Stimulated activated naive CD4-positive, alpha-beta T cell treated with Interleukin-2 at 50 U/mL for 16 hours (primary cell): ENCODE results near the gene CNOT6.
"Not testable (repeated sequence)": the region's sequence is repeated elsewhere in the genome, so short reads cannot be mapped to it uniquely, and the experiment has no call there.

Experiments
- DNase-seq: peaks from one replicate; lab custom pipeline; 2025; lab: John Stamatoyannopoulos, UW

CNOT6 gene

GRCh38 chr5:180471866-180472265, 22.3 kb upstream of the CNOT6 start:
- no peak for DNase-seq

- no peak for DNase-seq
Observed at GRCh38 chr5:180472269-180472668, 21.9 kb upstream of the CNOT6 start.

GRCh38 chr5:180473386-180473785, 20.8 kb upstream of the CNOT6 start:
- not testable (repeated sequence) for DNase-seq

GRCh38 chr5:180474569-180474968, 19.6 kb upstream of the CNOT6 start:
- no peak for DNase-seq

GRCh38 chr5:180475969-180476524, 18.1 kb upstream of the CNOT6 start:
- DNase-seq = not testable (repeated sequence)

GRCh38 chr5:180484813-180485212, 9.4 kb upstream of the CNOT6 start:
- no peak for DNase-seq

- no peak for DNase-seq
Observed at GRCh38 chr5:180486636-180487149, 7.5 kb upstream of the CNOT6 start.

- DNase-seq = no peak
Observed at GRCh38 chr5:180487556-180487955, 6.6 kb upstream of the CNOT6 start.

GRCh38 chr5:180491496-180491895, 2.7 kb upstream of the CNOT6 start:
- DNase-seq = no peak

- DNase-seq = no peak
Observed at GRCh38 chr5:180492226-180492903, 1.8 kb upstream of the CNOT6 start.

- DNase-seq = peak; percentile 60
Observed at GRCh38 chr5:180494510-180495181, 467 bp downstream of the CNOT6 start.

GRCh38 chr5:180495292-180495691, 1.1 kb downstream of the CNOT6 start:
- DNase-seq = no peak

- DNase-seq = no peak
Observed at GRCh38 chr5:180495991-180496741, 2.0 kb downstream of the CNOT6 start.

GRCh38 chr5:180496806-180497205, 2.6 kb downstream of the CNOT6 start:
- DNase-seq = not testable (repeated sequence)

- DNase-seq = not testable (repeated sequence)
Observed at GRCh38 chr5:180497865-180498264, 3.7 kb downstream of the CNOT6 start.

GRCh38 chr5:180498378-180498777, 4.2 kb downstream of the CNOT6 start:
- DNase-seq = no peak

- no peak for DNase-seq
Observed at GRCh38 chr5:180499684-180500083, 5.5 kb downstream of the CNOT6 start.

GRCh38 chr5:180500300-180500699, 6.1 kb downstream of the CNOT6 start:
- DNase-seq = not testable (repeated sequence)

GRCh38 chr5:180507661-180508060, 13.5 kb downstream of the CNOT6 start:
- DNase-seq = no peak

- DNase-seq = no peak
Observed at GRCh38 chr5:180515294-180515693, 21.1 kb downstream of the CNOT6 start.

GRCh38 chr5:180515974-180516373, 21.8 kb downstream of the CNOT6 start:
- not testable (repeated sequence) for DNase-seq

GRCh38 chr5:180516440-180516839, 22.3 kb downstream of the CNOT6 start:
- DNase-seq = no peak
